Measurements from ENCODE around the gene BHLHA15.
A peak's percentile ranks its signal among the peaks of the same experiment; 100 is the strongest.

Gene BHLHA15

GRCh38 chr7:98228801-98229200, 17.6 kb downstream of the BHLHA15 start:
- no peak for DNase-seq

GRCh38 chr7:98229441-98229840, 18.2 kb downstream of the BHLHA15 start:
- no peak for DNase-seq

GRCh38 chr7:98229991-98230745, 18.9 kb downstream of the BHLHA15 start:
- DNase-seq: no peak

GRCh38 chr7:98230746-98231471, 19.7 kb downstream of the BHLHA15 start:
- DNase-seq: no peak

- no peak for DNase-seq
These were observed 20.4 kb downstream of the BHLHA15 start for GRCh38 chr7:98231493-98232262.

- no peak for DNase-seq
These were observed 21.0 kb downstream of the BHLHA15 start for GRCh38 chr7:98232263-98232585.

GRCh38 chr7:98232799-98233198, 21.6 kb downstream of the BHLHA15 start:
- no peak for DNase-seq

- no peak for DNase-seq
These were observed 22.2 kb downstream of the BHLHA15 start for GRCh38 chr7:98233219-98234070.

GRCh38 chr7:98234429-98235147, 23.3 kb downstream of the BHLHA15 start:
- DNase-seq: no peak

GRCh38 chr7:98235901-98236300, 24.7 kb downstream of the BHLHA15 start:
- DNase-seq: no peak

- DNase-seq: no peak
These were observed 25.3 kb downstream of the BHLHA15 start for GRCh38 chr7:98236355-98237185.

- DNase-seq: no peak
These were observed 26.8 kb downstream of the BHLHA15 start for GRCh38 chr7:98238076-98238475.

- DNase-seq: no peak
These were observed 27.7 kb downstream of the BHLHA15 start for GRCh38 chr7:98238976-98239375.

- peak; percentile 35 for DNase-seq
These were observed 29.9 kb downstream of the BHLHA15 start for GRCh38 chr7:98240961-98241673.

- DNase-seq: no peak
These were observed 30.5 kb downstream of the BHLHA15 start for GRCh38 chr7:98241674-98242241.

- no peak for DNase-seq
These were observed 31.1 kb downstream of the BHLHA15 start for GRCh38 chr7:98242342-98242741.

- no peak for DNase-seq
These were observed 31.7 kb downstream of the BHLHA15 start for GRCh38 chr7:98242934-98243333.

- DNase-seq: no peak
These were observed 33.6 kb downstream of the BHLHA15 start for GRCh38 chr7:98244871-98245270.

- no peak for DNase-seq
These were observed 36.9 kb downstream of the BHLHA15 start for GRCh38 chr7:98248156-98248555.

GRCh38 chr7:98249106-98249505, 37.9 kb downstream of the BHLHA15 start:
- peak; percentile 14 for DNase-seq

Data from CD4-positive, alpha-beta T cell treated with Interleukin-6 for 4 hours (primary cell).